Measurements from ENCODE around the gene UMPS.

The UMPS gene

Small RNAs within 50 kb of the gene (small RNA-seq; reads per million reads assigned to genes)
- 0 reads per million in 2 experiments for gene MIR544B
